Astrocyte of the spinal cord (primary cell): ENCODE measurements around the gene TMEM245.

Experiments used
- DNase-seq: peaks from one replicate; pipeline ENCODE4 v3.0.0; 2011; ENCODE audit warnings: low read depth, low spot score
- H3K4me3 ChIP-seq: 2 replicates; pipeline ENCODE4 v1.5.1; 2011; ENCODE audit warnings: low read depth, mild to moderate bottlenecking, low read length, moderate library complexity
- CTCF ChIP-seq: IDR thresholded peaks from 2 replicates; pipeline ENCODE4 v1.5.1; 2012; ENCODE audit warnings: low read depth, mild to moderate bottlenecking, low read length, inconsistent platforms
- in situ Hi-C: cut with HindIII; loops from 2 replicates; pipeline ENCODE4 v1.10.0; 2017; ENCODE audit warnings: low sequenced_read_pairs

The TMEM245 gene

DNA sequence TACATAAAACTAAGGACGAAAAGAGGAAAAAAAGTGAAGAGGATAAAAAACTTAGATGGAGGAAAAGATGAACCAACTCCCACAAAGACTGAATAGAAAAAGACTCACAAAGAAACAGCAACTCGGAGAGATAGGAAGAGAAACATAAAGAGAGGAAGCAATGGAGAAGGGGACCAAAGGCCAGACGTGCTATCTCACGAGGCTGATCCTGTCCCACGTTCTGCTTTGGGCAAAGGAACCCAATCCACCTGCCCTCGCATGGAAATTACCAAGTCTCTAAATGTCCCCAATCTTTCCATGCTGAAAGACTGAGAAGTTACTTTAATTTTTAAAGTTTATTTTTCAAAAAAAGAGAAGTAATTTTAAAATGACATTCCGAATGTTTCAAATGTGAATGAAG is 36.6 kb downstream of the TMEM245 start:
- TF ChIP-seq CTCF = no peak
- no peak overlapping the region for H3K4me3 ChIP-seq
- no peak for DNase-seq
- in situ Hi-C loops = no loop called here

- in situ Hi-C loops = no loop called here
- DNase-seq = no peak
- H3K4me3 ChIP-seq = no peak overlapping the region
- TF ChIP-seq CTCF = no peak
Observed at GRCh38 chr9:109082091-109082620, 37.6 kb downstream of the TMEM245 start.

GRCh38 chr9:109074236-109074889 is 45.4 kb downstream of the TMEM245 start:
- H3K4me3 ChIP-seq = no peak overlapping the region
- in situ Hi-C loops = no loop called here
- no peak for DNase-seq
- TF ChIP-seq CTCF = no peak

- DNase-seq = no peak
- no peak overlapping the region for H3K4me3 ChIP-seq
- in situ Hi-C loops = no loop called here
- no peak for TF ChIP-seq CTCF
Observed at GRCh38 chr9:109072821-109073435, 46.8 kb downstream of the TMEM245 start.

GRCh38 chr9:109072133-109072692 is 47.5 kb downstream of the TMEM245 start:
- in situ Hi-C loops = no loop called here
- H3K4me3 ChIP-seq = no peak overlapping the region
- DNase-seq = no peak
- no peak for TF ChIP-seq CTCF

DNA sequence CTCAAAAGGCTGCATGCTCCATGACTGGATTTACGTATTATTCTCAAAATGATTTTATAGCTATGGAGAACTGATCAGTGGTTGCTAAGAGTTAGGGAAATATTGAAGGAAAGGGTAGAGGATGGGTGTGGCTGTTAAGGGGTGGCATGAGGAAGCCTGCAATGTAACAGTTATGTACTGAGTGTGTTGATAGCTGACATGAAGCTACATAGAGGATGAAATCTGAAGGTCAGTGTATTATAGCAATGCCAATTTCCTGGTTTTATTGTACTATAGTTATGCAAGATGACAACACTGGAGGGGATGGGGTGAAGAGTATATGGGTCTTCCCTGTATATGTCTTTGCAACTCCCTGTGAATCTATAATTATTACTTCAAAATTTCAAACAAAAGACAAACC is 51.0 kb downstream of the TMEM245 start:
- no peak for TF ChIP-seq CTCF
- in situ Hi-C loops = no loop called here
- no peak for DNase-seq
- H3K4me3 ChIP-seq = no peak overlapping the region
